ENCODE measurements around the gene ZNF839.
"Not testable (repeated sequence)": the region's sequence is repeated elsewhere in the genome, so short reads cannot be mapped to it uniquely, and the experiment has no call there.

Gene ZNF839

GRCh38 chr14:102344485-102344884, 24.9 kb downstream of the ZNF839 start:
- Histone ChIP-seq H3K4me3 (ENCODE audit: low read depth, low read length) (no peak overlapping the region), H3K9ac (ENCODE audit: low read length) (no peak overlapping the region), H3K9me3 (ENCODE audit: control insufficient read depth, insufficient read depth, low read depth, low read length) (no peaks in the 10 kb centered on the region), H3K27ac (ENCODE audit: low read depth, low read length) (no peak overlapping the region), H3K4me1 (ENCODE audit: control insufficient read depth, insufficient read depth, low read length) (no peaks in the 10 kb centered on the region), H3K27me3 (ENCODE audit: control insufficient read depth, insufficient read depth, low read length) (no peaks in the 10 kb centered on the region), H3K36me3 (ENCODE audit: control insufficient read depth, insufficient read depth, low read length) (peaks cover 74% of the 10 kb centered on the region)

GRCh38 chr14:102345232-102345631, 25.7 kb downstream of the ZNF839 start:
- H3K36me3 ChIP-seq (ENCODE audit: control insufficient read depth, insufficient read depth, low read length) = peaks cover 75% of the 10 kb centered on the region
- no peak overlapping the region for H3K9ac ChIP-seq (ENCODE audit: low read length)
- H3K27me3 ChIP-seq (ENCODE audit: control insufficient read depth, insufficient read depth, low read length) = no peaks in the 10 kb centered on the region
- no peak overlapping the region for H3K4me3 ChIP-seq (ENCODE audit: low read depth, low read length)
- H3K9me3 ChIP-seq (ENCODE audit: control insufficient read depth, insufficient read depth, low read depth, low read length) = no peaks in the 10 kb centered on the region
- no peaks in the 10 kb centered on the region for H3K4me1 ChIP-seq (ENCODE audit: control insufficient read depth, insufficient read depth, low read length)
- H3K27ac ChIP-seq (ENCODE audit: low read depth, low read length) = no peak overlapping the region

- no peaks in the 10 kb centered on the region for H3K27me3 ChIP-seq (ENCODE audit: control insufficient read depth, insufficient read depth, low read length)
- H3K9ac ChIP-seq (ENCODE audit: low read length) = no peak overlapping the region
- no peaks in the 10 kb centered on the region for H3K9me3 ChIP-seq (ENCODE audit: control insufficient read depth, insufficient read depth, low read depth, low read length)
- no peaks in the 10 kb centered on the region for H3K4me1 ChIP-seq (ENCODE audit: control insufficient read depth, insufficient read depth, low read length)
- peaks cover 68% of the 10 kb centered on the region for H3K36me3 ChIP-seq (ENCODE audit: control insufficient read depth, insufficient read depth, low read length)
- no peak overlapping the region for H3K27ac ChIP-seq (ENCODE audit: low read depth, low read length)
- no peak overlapping the region for H3K4me3 ChIP-seq (ENCODE audit: low read depth, low read length)
These were observed 27.1 kb downstream of the ZNF839 start for GRCh38 chr14:102346645-102347044.

GRCh38 chr14:102348376-102348775, 28.8 kb downstream of the ZNF839 start:
- no peak overlapping the region for H3K4me3 ChIP-seq (ENCODE audit: low read depth, low read length)
- peaks cover 65% of the 10 kb centered on the region for H3K36me3 ChIP-seq (ENCODE audit: control insufficient read depth, insufficient read depth, low read length)
- no peaks in the 10 kb centered on the region for H3K27me3 ChIP-seq (ENCODE audit: control insufficient read depth, insufficient read depth, low read length)
- H3K4me1 ChIP-seq (ENCODE audit: control insufficient read depth, insufficient read depth, low read length) = no peaks in the 10 kb centered on the region
- no peak overlapping the region for H3K27ac ChIP-seq (ENCODE audit: low read depth, low read length)
- no peak overlapping the region for H3K9ac ChIP-seq (ENCODE audit: low read length)
- H3K9me3 ChIP-seq (ENCODE audit: control insufficient read depth, insufficient read depth, low read depth, low read length) = no peaks in the 10 kb centered on the region

- peaks cover 67% of the 10 kb centered on the region for H3K36me3 ChIP-seq (ENCODE audit: control insufficient read depth, insufficient read depth, low read length)
- H3K27ac ChIP-seq (ENCODE audit: low read depth, low read length) = no peak overlapping the region
- H3K9ac ChIP-seq (ENCODE audit: low read length) = no peak overlapping the region
- H3K4me1 ChIP-seq (ENCODE audit: control insufficient read depth, insufficient read depth, low read length) = no peaks in the 10 kb centered on the region
- H3K27me3 ChIP-seq (ENCODE audit: control insufficient read depth, insufficient read depth, low read length) = no peaks in the 10 kb centered on the region
- no peak overlapping the region for H3K4me3 ChIP-seq (ENCODE audit: low read depth, low read length)
- H3K9me3 ChIP-seq (ENCODE audit: control insufficient read depth, insufficient read depth, low read depth, low read length) = no peaks in the 10 kb centered on the region
These were observed 31.5 kb downstream of the ZNF839 start for GRCh38 chr14:102351023-102351422.

- not testable (repeated sequence) for H3K4me1 ChIP-seq (ENCODE audit: control insufficient read depth, insufficient read depth, low read length); H3K9ac ChIP-seq (ENCODE audit: low read length); H3K27me3 ChIP-seq (ENCODE audit: control insufficient read depth, insufficient read depth, low read length); H3K9me3 ChIP-seq (ENCODE audit: control insufficient read depth, insufficient read depth, low read depth, low read length); H3K4me3 ChIP-seq (ENCODE audit: low read depth, low read length); H3K27ac ChIP-seq (ENCODE audit: low read depth, low read length)
- H3K36me3 ChIP-seq (ENCODE audit: control insufficient read depth, insufficient read depth, low read length) = peaks cover 72% of the 10 kb centered on the region
These were observed 32.0 kb downstream of the ZNF839 start for GRCh38 chr14:102351593-102351992.

- Histone ChIP-seq H3K9me3 (ENCODE audit: control insufficient read depth, insufficient read depth, low read depth, low read length) (no peaks in the 10 kb centered on the region), H3K4me1 (ENCODE audit: control insufficient read depth, insufficient read depth, low read length) (no peaks in the 10 kb centered on the region), H3K4me3 (ENCODE audit: low read depth, low read length) (no peak overlapping the region), H3K36me3 (ENCODE audit: control insufficient read depth, insufficient read depth, low read length) (peaks cover 68% of the 10 kb centered on the region), H3K9ac (ENCODE audit: low read length) (no peak overlapping the region), H3K27ac (ENCODE audit: low read depth, low read length) (no peak overlapping the region), H3K27me3 (ENCODE audit: control insufficient read depth, insufficient read depth, low read length) (no peaks in the 10 kb centered on the region)
These were observed 32.7 kb downstream of the ZNF839 start for GRCh38 chr14:102352213-102352612.

GRCh38 chr14:102353126-102353619, 33.6 kb downstream of the ZNF839 start:
- no peak overlapping the region for H3K27ac ChIP-seq (ENCODE audit: low read depth, low read length)
- no peaks in the 10 kb centered on the region for H3K27me3 ChIP-seq (ENCODE audit: control insufficient read depth, insufficient read depth, low read length)
- no peak overlapping the region for H3K9ac ChIP-seq (ENCODE audit: low read length)
- no peak overlapping the region for H3K4me3 ChIP-seq (ENCODE audit: low read depth, low read length)
- no peaks in the 10 kb centered on the region for H3K9me3 ChIP-seq (ENCODE audit: control insufficient read depth, insufficient read depth, low read depth, low read length)
- no peaks in the 10 kb centered on the region for H3K4me1 ChIP-seq (ENCODE audit: control insufficient read depth, insufficient read depth, low read length)
- H3K36me3 ChIP-seq (ENCODE audit: control insufficient read depth, insufficient read depth, low read length) = peaks cover 69% of the 10 kb centered on the region

- Histone ChIP-seq H3K36me3 (ENCODE audit: control insufficient read depth, insufficient read depth, low read length) (peaks cover 56% of the 10 kb centered on the region), H3K4me3 (ENCODE audit: low read depth, low read length) (no peak overlapping the region), H3K4me1 (ENCODE audit: control insufficient read depth, insufficient read depth, low read length) (no peaks in the 10 kb centered on the region), H3K9me3 (ENCODE audit: control insufficient read depth, insufficient read depth, low read depth, low read length) (no peaks in the 10 kb centered on the region), H3K27me3 (ENCODE audit: control insufficient read depth, insufficient read depth, low read length) (no peaks in the 10 kb centered on the region), H3K27ac (ENCODE audit: low read depth, low read length) (no peak overlapping the region), H3K9ac (ENCODE audit: low read length) (no peak overlapping the region)
These were observed 36.7 kb downstream of the ZNF839 start for GRCh38 chr14:102356280-102356679.

- Histone ChIP-seq H3K4me3 (ENCODE audit: low read depth, low read length) (no peak overlapping the region), H3K36me3 (ENCODE audit: control insufficient read depth, insufficient read depth, low read length) (peaks cover 39% of the 10 kb centered on the region), H3K4me1 (ENCODE audit: control insufficient read depth, insufficient read depth, low read length) (peaks cover 14% of the 10 kb centered on the region), H3K27ac (ENCODE audit: low read depth, low read length) (no peak overlapping the region), H3K9ac (ENCODE audit: low read length) (no peak overlapping the region), H3K27me3 (ENCODE audit: control insufficient read depth, insufficient read depth, low read length) (no peaks in the 10 kb centered on the region), H3K9me3 (ENCODE audit: control insufficient read depth, insufficient read depth, low read depth, low read length) (no peaks in the 10 kb centered on the region)
These were observed 39.8 kb downstream of the ZNF839 start for GRCh38 chr14:102359341-102359740.

- Histone ChIP-seq H3K36me3 (ENCODE audit: control insufficient read depth, insufficient read depth, low read length) (peaks cover 31% of the 10 kb centered on the region), H3K27me3 (ENCODE audit: control insufficient read depth, insufficient read depth, low read length) (no peaks in the 10 kb centered on the region), H3K9me3 (ENCODE audit: control insufficient read depth, insufficient read depth, low read depth, low read length) (no peaks in the 10 kb centered on the region), H3K4me1 (ENCODE audit: control insufficient read depth, insufficient read depth, low read length) (peaks cover 14% of the 10 kb centered on the region), H3K4me3 (ENCODE audit: low read depth, low read length) (no peak overlapping the region), H3K27ac (ENCODE audit: low read depth, low read length) (no peak overlapping the region), H3K9ac (ENCODE audit: low read length) (no peak overlapping the region)
These were observed 40.8 kb downstream of the ZNF839 start for GRCh38 chr14:102360388-102360787.

- H3K27ac ChIP-seq (ENCODE audit: low read depth, low read length) = no peak overlapping the region
- H3K4me1 ChIP-seq (ENCODE audit: control insufficient read depth, insufficient read depth, low read length) = peaks cover 14% of the 10 kb centered on the region
- H3K9me3 ChIP-seq (ENCODE audit: control insufficient read depth, insufficient read depth, low read depth, low read length) = no peaks in the 10 kb centered on the region
- H3K9ac ChIP-seq (ENCODE audit: low read length) = peak overlapping the region; percentile 88
- H3K4me3 ChIP-seq (ENCODE audit: low read depth, low read length) = peak overlapping the region; percentile 93
- H3K36me3 ChIP-seq (ENCODE audit: control insufficient read depth, insufficient read depth, low read length) = peaks cover 17% of the 10 kb centered on the region
- no peaks in the 10 kb centered on the region for H3K27me3 ChIP-seq (ENCODE audit: control insufficient read depth, insufficient read depth, low read length)
These were observed 42.5 kb downstream of the ZNF839 start for GRCh38 chr14:102362084-102362483.
